ENCODE data around the gene KBTBD7.
A peak's percentile ranks its signal among the peaks of the same experiment; 100 is the strongest.
"Not testable (repeated sequence)": the region's sequence is repeated elsewhere in the genome, so short reads cannot be mapped to it uniquely, and the experiment has no call there.

Gene KBTBD7

GRCh38 chr13:41199079-41199478 lies 4.7 kb upstream of the KBTBD7 start:
- no peak for DNase-seq (ENCODE audit: low spot score)

GRCh38 chr13:41196620-41197019 lies 2.3 kb upstream of the KBTBD7 start:
- no peak for DNase-seq (ENCODE audit: low spot score)

GRCh38 chr13:41196011-41196410 lies 1.6 kb upstream of the KBTBD7 start:
- DNase-seq (ENCODE audit: low spot score), result no peak

- DNase-seq (ENCODE audit: low spot score), result no peak
Observed at GRCh38 chr13:41193469-41193868, 900 bp downstream of the KBTBD7 start.

- no peak for DNase-seq (ENCODE audit: low spot score)
Observed at GRCh38 chr13:41188584-41188983, 5.8 kb downstream of the KBTBD7 start.

- DNase-seq (ENCODE audit: low spot score), result no peak
Observed at GRCh38 chr13:41186481-41186880, 7.9 kb downstream of the KBTBD7 start.

GRCh38 chr13:41182231-41182630 lies 12.1 kb downstream of the KBTBD7 start:
- DNase-seq (ENCODE audit: low spot score), result no peak

GRCh38 chr13:41179593-41180250 lies 14.6 kb downstream of the KBTBD7 start:
- DNase-seq (ENCODE audit: low spot score), result peak; percentile 7

GRCh38 chr13:41178040-41178439 lies 16.3 kb downstream of the KBTBD7 start:
- no peak for DNase-seq (ENCODE audit: low spot score)

GRCh38 chr13:41177616-41178015 lies 16.8 kb downstream of the KBTBD7 start:
- DNase-seq (ENCODE audit: low spot score), result no peak

- DNase-seq (ENCODE audit: low spot score), result not testable (repeated sequence)
Observed at GRCh38 chr13:41175576-41175975, 18.8 kb downstream of the KBTBD7 start.

- no peak for DNase-seq (ENCODE audit: low spot score)
Observed at GRCh38 chr13:41162151-41162550, 32.2 kb downstream of the KBTBD7 start.

GRCh38 chr13:41159174-41159573 lies 35.2 kb downstream of the KBTBD7 start:
- DNase-seq (ENCODE audit: low spot score), result no peak

- DNase-seq (ENCODE audit: low spot score), result no peak
Observed at GRCh38 chr13:41157048-41157717, 37.2 kb downstream of the KBTBD7 start.

- no peak for DNase-seq (ENCODE audit: low spot score)
Observed at GRCh38 chr13:41156620-41157019, 37.7 kb downstream of the KBTBD7 start.

- DNase-seq (ENCODE audit: low spot score), result no peak
Observed at GRCh38 chr13:41154042-41154441, 40.3 kb downstream of the KBTBD7 start.

- DNase-seq (ENCODE audit: low spot score), result no peak
Observed at GRCh38 chr13:41152005-41152404, 42.4 kb downstream of the KBTBD7 start.

GRCh38 chr13:41150058-41150457 lies 44.3 kb downstream of the KBTBD7 start:
- no peak for DNase-seq (ENCODE audit: low spot score)

GRCh38 chr13:41148419-41149283 lies 45.7 kb downstream of the KBTBD7 start:
- DNase-seq (ENCODE audit: low spot score), result no peak

GRCh38 chr13:41145136-41145908 lies 49.0 kb downstream of the KBTBD7 start:
- no peak for DNase-seq (ENCODE audit: low spot score)

GRCh38 chr13:41144576-41144975 lies 49.8 kb downstream of the KBTBD7 start:
- DNase-seq (ENCODE audit: low spot score), result no peak

Data from AG20443 (cell line).